HG03558 (cell line): ENCODE measurements around the gene GATAD1.
"Not testable (repeated sequence)": the region's sequence is repeated elsewhere in the genome, so short reads cannot be mapped to it uniquely, and the experiment has no call there.

Experiments used
- ATAC-seq: cut with Tn5 transposase; IDR thresholded peaks from one replicate; pipeline ENCODE4 v1.9.1; 2021; ENCODE audit warnings: moderate number of reproducible peaks; ENCODE audit not compliant: unreplicated experiment; ENCODE audit errors: extremely low read depth

GATAD1 gene, protein sequence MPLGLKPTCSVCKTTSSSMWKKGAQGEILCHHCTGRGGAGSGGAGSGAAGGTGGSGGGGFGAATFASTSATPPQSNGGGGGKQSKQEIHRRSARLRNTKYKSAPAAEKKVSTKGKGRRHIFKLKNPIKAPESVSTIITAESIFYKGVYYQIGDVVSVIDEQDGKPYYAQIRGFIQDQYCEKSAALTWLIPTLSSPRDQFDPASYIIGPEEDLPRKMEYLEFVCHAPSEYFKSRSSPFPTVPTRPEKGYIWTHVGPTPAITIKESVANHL

DNA sequence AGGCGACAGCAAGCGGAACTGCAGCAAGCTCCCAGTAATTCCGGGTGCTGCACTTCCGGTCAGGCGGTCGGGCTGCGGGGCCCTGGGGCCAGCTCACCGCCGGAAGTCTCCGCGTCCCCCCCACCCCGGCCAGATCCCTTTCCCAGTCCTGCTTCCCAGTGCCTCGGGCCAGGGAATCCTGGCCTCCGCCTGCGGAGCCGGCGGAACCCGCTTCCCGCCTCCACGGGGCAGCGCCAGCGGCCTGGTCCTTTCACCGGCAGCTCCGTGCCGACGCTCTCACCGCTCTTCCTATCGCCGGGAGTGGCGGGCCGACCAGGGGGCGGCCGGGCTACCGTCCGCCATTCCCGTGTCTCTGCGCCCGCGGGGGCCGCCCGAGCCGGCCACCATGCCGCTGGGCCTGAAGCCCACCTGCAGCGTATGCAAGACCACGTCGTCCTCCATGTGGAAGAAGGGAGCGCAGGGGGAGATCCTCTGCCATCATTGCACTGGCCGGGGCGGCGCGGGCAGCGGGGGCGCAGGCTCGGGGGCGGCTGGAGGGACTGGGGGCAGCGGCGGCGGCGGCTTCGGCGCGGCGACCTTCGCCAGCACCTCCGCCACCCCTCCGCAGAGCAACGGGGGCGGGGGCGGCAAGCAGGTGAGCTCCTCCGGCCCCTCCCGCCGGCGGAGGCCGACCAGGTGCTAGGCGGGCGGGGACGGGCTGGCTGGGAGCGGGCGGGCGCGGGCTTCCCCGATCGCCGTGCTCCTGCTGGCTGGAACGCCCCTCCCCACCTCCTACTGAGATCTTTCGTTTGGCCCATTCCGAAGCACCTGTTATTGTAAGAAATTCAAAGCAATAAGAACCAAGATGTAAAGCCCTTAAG is at the start of gene GATAD1:
Gene GATAD1 (plus strand): TSS at position 138 of the 860 bp plus-strand sequence. CDS start 248 bp downstream, at position 386.
- peak; percentile 93 for ATAC-seq

DNA sequence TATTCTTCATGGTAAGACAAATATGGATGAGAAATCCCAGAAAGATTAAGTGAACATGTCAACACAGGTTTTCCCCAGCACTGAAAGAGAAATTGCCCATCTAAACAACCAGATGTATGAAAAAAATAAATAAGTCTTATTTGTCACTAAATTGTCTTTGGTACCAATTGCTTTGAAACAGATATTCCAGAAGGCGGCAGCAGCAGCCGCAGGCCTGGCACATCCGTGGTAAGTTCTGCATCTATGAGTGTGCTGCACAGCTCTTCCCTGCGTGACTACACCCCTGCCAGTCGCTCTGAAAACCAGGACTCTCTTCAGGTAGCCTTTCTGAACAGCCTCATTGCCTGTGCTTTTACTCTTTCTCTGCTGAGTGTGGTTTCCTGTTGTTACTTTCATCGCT is 49.7 kb upstream of the GATAD1 start:
- ATAC-seq = no peak

GRCh38 chr7:92400013-92400412 is 47.3 kb upstream of the GATAD1 start:
- no peak for ATAC-seq

- no peak for ATAC-seq
These were observed 44.1 kb upstream of the GATAD1 start for GRCh38 chr7:92402920-92403759.

DNA sequence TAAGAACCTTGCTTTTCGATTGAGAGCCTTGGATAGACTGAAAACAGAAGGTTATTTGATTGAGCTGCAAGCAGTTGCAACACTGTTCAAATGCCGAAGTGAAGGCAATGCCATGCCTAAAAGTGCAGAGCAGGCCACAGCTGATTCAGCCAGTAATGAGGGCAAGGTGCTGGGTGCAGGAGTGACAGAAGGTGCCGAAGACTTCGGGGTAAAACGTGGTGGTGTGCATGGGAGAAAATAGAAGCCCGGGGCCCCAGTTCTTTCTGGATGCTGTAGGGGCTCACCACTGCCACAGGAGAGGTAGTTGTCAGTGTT is 43.6 kb upstream of the GATAD1 start:
- ATAC-seq = no peak

- ATAC-seq = no peak
These were observed 43.1 kb upstream of the GATAD1 start for GRCh38 chr7:92404170-92404614.

DNA sequence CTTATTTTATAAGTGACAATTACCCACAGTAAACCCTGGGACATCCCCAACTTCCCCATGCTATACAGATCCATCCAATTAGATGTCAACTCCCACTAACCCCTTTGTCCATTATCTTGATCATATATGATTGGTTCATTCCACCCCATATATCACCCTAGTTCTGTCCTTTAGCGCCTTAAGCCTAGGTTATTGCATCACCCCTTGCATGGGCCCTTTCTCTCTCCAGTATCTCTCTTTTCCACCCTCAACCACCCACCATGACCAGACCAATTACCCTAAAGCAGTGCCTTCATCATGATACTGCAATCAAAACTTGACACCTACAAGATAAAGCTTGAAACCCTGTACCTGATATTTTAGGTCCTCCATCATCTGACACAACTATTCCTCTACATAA is 37.9 kb upstream of the GATAD1 start:
- ATAC-seq = no peak

DNA sequence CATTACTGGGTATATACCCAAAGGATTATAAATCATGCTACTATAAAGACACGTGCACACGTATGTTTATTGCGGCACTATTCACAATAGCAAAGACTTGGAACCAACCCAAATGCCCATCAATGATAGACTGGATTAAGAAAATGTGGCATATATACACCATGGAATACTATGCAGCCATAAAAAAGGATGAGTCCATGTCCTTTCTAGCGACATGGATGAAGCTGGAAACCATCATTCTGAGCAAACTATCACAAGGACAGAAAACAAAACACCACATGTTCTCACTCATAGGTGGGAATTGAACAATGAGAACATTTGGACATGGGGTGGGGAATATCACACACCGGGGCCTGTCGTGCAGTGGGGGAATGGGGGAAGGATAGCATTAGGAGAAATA is 37.1 kb upstream of the GATAD1 start:
- ATAC-seq = not testable (repeated sequence)

DNA sequence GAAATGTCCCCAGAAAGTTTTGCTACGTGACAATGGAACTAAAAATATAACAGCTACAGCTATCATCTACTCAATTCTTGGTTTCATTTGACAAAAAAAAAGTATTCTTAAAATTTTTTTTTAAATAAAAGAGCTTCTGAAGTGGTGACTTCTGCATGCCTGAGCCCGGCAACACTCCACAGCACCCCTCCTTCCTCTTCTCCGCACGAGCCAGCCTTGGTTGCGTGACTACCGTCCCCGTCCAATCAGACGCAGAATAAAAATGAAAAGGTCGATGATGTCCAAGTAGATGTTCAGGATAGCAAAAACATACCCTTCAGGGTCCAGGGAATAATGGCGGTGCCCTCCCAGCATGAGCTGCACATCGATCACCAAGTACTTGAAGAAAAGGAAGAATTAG is 34.5 kb upstream of the GATAD1 start:
- no peak for ATAC-seq

GRCh38 chr7:92413550-92413949 is 33.7 kb upstream of the GATAD1 start:
- no peak for ATAC-seq

DNA sequence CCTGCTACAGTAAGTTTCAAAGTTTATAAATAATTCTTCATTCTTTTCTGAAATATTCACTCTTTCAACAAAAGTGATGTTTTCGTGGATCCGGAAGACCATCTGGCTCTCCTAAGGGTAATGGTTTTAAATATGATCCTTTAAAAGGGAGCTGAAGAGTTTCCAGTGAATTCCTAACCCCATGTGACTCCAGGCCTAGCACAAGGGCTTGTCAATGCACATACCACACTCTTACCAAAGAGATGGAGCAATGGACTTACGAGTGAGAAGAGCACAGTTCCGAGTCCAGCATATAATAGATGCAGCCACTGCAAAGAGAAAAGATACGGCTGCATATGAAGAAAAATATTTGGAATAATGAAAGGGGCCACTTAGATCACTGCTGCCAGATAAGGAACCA is 32.1 kb upstream of the GATAD1 start:
- no peak for ATAC-seq

GRCh38 chr7:92417913-92418312 is 29.4 kb upstream of the GATAD1 start:
- no peak for ATAC-seq

DNA sequence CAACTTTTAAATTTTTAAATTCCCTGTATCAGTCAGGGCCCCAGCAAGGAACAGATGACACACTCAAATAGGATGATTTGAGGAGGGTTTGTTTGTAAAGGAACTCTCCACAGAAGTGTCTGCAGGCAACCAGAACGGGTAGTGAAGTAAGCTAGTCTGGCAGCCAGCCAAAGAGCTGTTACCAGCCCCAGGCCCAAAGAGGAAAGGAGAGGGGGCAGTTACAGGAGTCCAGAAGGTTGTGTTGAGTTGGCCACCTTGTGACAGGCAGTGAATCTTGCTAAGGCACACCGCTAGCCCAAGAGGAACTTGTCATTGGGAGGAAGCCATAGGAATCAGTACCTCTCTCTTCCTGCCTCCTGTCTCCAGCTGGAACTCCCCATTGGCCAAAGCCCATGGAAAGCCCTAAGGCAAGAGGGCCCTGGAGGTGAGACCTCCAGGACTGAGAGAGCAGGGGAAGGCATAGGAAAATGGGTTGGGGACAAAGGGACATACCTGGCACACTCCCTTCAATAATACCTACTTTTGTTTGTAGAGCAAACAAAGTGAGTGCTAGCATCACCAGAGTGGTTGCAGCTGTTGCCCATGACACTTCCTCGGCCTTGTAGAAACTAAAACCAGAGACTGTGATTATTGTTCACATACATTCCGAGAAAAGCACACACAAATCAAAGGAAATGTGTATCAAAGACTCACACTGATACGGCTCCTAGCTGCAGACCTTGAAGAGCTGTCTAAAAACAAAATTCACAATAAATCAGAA is 25.4 kb upstream of the GATAD1 start:
- ATAC-seq = no peak

DNA sequence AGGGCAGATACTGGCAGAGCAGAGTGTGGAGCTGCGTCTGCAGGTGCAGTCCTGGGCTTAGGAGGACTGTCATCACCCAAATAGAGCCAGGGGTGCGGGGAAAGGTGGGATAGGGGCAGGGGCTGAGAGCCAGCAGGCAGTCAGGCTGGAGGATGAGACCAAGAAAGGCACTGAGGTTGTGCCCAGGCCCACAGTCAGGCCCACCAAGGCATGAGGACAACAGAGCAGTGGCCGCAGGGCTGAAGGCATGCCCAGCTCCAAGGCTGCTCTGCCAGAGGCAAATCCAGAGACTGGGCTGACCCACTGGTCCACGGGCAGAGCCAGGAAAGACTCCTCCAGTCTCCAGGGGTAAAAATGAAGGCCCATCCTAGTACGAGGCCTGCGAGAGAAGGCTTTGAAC is 24.4 kb upstream of the GATAD1 start:
- ATAC-seq = no peak

- no peak for ATAC-seq
These were observed 23.6 kb upstream of the GATAD1 start for GRCh38 chr7:92423710-92424131.

DNA sequence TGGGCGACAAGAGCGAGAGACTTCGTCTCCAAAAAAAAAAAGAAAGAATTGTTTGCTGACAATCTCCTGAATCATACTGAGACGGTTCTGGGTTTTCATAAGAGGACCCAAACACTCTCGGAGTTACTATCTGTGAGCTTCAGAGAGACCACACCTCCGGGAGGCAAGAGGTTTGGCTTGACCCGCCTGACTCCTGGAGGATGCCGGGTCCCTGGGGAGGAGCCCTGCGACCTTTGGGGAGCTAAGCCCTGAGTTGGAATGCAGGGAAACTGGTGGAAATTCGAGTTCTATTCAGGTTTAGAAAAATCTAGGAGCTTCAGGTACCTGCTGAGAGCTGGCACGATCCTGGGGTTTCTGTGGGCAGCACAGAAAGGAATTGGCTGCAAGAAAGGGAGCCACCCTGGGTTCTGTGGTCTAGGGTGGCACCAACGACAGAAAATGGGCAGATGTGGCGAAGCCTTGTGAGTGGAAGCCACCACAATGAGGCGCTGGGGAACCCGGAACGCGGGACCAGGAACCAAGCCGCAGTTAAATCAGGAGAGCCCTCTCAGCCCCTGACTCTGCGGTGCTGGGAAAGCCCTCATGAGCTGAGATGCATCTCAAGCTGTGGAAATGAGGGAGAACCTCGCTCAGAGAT is 21.9 kb upstream of the GATAD1 start:
- ATAC-seq = no peak

DNA sequence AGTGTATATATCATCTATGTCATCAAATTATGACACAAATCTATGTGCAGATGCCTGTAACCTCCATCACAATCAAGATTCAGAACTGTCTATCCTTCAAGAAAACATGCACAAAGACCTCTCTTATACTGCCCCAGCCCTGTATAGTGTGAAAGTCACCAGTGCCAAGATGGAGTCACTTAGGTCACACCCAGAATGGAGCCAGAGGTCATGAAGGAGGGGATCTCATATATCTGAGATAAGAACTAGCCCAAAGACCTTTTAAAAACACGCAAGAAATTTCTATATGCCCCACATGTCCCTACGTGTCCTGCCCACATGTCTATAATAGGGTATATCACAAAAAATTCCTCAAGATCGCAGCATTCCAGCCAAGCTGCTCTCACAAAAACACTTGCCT is 20.1 kb upstream of the GATAD1 start:
- ATAC-seq = no peak

- ATAC-seq = no peak
These were observed 14.9 kb upstream of the GATAD1 start for GRCh38 chr7:92432299-92432946.

DNA sequence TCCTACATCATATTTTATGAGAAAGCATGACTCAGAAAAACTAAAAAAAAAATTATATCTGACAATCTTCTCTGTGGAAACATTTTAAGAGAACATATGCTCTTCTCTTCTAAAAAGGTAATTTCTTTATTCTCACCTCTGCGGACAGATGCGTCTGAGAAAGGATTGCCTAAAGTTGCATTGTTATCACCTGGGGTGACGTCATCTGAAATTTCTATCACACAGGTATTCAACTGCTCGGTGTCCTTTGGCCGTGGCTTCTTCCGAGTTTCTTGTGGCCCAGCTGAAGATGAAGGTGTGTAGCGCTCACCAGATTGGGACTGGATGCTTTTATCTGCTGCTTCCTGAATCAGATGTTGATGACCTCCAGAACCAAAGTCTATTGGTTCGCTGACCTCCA is 14.3 kb upstream of the GATAD1 start:
- no peak for ATAC-seq
